Forelimb muscle (tissue), 1 donor: Measurements from ENCODE around the gene CECR2. TPM values are rescaled to one million over a fixed set of nuclear protein-coding genes. Genes with fewer than 3 reads are reported as not detected.

Source experiments
- DNase-seq: peaks from one replicate; pipeline ENCODE4 v3.0.0-alpha.2; 2013; ENCODE audit warnings: low read depth
- polyA plus RNA-seq: library from polyadenylated mRNA; unstranded; fragments of 120-200 nt; gene quantifications from one replicate; pipeline ENCODE4 v1.2.1, GENCODE V29; 2013; ENCODE audit not compliant: insufficient read length

CECR2 gene
- polyA plus RNA-seq, 1 donor, result 23.2 TPM

- DNase-seq, result no peak
These were observed 200.8 kb downstream of the CECR2 start for GRCh38 chr22:17569971-17570511.

DNA sequence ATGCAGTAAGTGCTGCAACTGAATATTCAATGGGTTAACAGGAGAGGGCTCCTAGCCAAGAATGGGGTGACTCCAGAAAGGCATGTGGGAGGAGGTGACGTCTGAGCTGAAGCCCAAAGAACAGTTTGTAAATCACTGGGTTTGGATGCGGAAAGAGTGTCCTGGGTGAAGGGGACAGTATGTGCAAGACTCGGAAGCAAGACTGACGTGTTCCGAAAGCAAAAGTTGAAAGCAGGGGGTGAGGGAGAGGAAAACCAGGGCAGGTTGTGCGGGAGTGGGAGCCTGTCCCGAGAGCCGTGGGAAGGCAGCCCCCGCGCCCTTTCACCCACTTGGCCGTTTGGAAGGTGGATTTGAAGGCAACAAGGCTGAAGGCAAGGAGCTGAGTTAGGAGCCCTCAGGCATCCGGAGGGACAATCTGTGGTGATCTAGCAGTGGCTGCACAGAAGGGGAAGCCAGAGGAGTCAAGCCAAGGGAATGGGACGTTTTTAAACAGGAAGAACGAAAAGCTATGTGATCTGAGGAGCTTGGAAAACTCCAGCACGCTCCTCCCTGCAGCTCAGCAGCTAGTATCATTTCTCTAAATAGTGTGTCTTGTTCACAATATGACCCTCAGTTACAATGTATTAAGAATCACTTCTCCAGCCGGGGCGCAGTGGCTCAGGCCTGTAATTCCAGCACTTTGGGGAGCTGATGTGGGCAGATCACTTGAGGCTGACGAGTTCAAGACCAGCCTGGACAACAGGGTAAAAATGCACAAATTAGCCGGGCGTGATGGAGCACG, 201.8 kb downstream of the CECR2 start:
- peak; percentile 40 for DNase-seq

DNA sequence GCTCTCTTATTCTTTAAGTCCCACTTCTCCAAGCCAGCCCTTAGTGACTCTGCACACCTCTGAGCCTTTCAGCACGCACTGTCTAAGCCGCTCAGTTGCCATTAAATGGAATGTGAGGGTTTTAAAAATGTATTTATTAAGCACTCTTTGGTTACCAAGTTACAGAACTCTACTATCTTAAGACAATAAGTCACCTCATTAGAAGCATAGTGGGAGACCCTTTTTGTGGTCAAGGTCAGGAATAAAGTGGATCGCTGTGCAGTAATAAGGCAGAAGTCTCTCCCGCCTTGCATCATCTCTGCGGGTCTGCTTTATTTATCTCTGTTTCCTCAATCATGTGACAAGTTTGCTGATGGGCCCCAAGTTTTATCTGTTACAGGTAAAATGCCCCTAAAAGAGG, 205.9 kb downstream of the CECR2 start:
- no peak for DNase-seq

DNA sequence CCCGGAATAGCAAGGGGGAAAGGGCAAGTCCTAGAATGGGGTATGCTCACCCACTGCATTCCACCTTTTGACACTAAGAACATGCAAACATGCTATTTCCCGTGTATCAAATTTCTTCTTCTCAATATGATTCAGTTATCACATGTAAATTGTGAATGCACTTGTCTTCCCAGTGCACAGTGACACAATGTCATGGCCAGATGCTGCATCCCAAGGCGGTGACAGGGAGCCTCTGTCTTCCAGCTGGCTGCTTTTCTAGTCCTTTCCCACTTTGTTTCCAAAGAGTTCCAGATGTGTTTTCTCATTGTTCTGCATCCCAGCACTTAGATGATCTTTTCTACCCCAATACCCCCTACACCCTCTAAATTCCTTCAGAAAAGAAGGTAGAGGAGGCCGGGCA, 206.4 kb downstream of the CECR2 start:
- no peak for DNase-seq

GRCh38 chr22:17576470-17576869, 207.2 kb downstream of the CECR2 start:
- no peak for DNase-seq

DNA sequence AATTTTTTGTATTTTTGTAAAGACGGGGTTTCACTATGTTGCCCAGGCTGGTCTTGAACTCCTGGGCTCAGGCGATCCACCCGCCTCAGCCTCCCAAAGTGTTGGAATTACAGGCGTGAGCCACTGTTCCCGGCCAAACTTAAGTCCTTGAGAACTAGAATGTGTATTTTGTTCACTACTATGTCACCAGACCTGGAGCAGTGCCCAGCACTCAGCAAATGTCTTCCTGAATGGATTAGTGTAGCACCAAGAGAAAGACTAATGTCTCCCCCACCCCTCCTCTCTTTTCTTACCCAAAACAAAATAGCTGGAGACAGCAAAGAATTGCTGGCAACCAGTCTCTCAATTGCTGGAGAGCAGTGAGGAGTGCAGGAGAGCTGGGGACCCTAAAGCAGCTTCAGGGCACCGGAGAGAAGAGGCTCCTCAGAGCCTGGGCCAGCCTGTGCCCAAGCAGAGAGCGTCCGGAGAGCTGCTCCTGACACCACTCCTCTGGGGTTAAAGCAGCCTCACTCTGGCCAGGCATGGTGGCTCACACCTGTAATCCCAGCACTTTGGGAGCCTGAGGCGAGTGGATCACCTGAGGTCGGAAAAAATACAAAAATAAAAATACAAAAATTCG, 209.0 kb downstream of the CECR2 start:
- peak; percentile 34 for DNase-seq

- DNase-seq, result no peak
These were observed 210.3 kb downstream of the CECR2 start for GRCh38 chr22:17579535-17579981.

GRCh38 chr22:17580441-17581031, 211.3 kb downstream of the CECR2 start:
- DNase-seq, result no peak

DNA sequence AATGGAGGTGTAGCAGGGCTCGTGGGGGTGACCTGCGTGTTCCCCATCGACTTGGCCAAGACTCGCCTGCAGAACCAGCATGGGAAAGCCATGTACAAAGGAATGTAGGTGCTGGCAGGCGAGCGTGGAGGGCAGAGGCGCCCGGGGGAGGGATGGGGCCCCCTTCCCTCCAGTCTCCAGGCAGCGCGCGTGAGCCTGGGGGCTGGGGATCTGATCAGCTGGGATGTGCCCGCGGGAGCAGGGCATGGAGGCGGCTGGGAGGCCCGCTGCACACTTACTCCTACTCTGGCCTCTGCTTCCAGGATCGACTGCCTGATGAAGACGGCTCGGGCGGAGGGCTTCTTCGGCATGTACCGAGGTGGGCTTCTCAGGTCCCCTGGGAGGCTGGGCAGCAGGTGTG, 211.8 kb downstream of the CECR2 start:
- no peak for DNase-seq

- no peak for DNase-seq
These were observed 212.4 kb downstream of the CECR2 start for GRCh38 chr22:17581631-17582030.

- no peak for DNase-seq
These were observed 213.9 kb downstream of the CECR2 start for GRCh38 chr22:17583151-17583550.

DNA sequence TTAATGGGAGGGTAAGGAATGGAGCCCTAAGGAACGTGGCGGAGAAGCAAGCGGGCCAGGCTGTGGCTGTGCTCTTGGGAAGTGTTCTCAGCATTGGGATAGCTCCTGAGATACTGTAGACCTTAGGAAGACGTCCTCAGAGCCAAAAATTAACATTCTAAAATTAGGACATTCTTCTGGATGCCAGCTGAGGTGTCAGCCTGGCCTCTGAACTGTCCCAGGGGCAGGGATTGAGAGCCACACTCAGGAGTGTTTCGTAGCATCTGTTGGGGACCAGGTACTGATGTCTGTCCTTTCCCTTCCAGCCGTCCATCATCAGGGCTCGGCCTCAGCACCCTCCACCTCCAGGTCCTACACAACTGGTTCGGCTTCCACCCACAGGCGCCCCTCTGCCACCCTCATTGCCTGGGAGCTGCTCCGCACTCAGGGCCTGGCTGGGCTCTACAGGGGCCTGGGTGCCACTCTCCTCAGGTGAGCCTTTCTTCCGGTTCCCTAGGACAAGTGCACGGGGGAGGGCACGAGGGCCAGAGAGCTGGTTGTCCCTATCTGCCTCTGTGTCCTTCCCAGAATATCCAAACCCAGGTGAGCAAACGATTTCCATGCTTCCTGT, 217.7 kb downstream of the CECR2 start:
- DNase-seq, result no peak

GRCh38 chr22:17587629-17588028, 218.4 kb downstream of the CECR2 start:
- no peak for DNase-seq

- no peak for DNase-seq
These were observed 219.3 kb downstream of the CECR2 start for GRCh38 chr22:17588606-17589005.

DNA sequence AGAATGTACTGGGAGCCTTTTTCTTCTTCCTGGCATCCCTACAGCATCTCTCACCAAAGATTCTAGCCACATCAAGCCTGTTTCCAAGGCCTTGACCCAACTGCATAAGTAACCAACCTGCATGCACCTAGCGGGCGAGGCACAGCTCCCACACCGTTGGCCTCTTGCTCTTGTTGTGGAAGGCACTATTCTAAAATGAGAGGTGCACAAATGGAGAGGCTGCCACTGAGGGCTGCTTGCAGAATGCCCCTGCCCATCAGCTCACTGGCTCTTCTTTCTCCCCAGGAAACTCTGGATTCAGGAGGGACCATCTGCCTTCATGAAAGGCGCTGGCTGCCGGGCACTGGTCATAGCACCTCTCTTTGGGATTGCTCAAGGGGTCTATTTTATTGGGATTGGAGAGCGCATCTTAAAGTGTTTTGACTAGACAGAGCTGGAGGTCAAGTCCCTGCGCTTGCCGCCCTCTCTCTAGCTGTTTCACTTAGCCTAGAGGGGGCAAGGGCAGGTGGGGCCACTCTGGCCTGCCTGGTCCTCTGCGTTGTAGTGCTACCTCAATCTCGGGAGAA, 220.6 kb downstream of the CECR2 start:
- no peak for DNase-seq

DNA sequence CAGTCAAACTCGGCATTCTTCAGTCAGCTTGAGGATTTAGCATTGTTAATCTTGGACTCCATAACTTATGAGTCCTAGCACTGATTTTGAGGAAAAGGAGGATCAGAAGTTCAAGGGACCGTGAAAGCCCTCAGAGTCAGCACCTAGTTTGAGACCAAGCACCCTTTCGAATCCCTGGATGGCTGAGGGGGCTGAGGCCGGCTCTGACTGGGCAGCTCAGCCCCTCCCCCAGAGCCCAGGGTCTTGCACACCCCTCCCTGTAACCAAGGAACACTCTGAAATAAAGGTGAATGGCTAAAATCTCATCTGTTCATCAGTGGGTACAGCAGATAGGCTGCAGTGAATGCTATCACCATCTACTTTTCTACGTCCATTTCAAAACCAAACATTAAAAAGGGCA, 221.3 kb downstream of the CECR2 start:
- no peak for DNase-seq

DNA sequence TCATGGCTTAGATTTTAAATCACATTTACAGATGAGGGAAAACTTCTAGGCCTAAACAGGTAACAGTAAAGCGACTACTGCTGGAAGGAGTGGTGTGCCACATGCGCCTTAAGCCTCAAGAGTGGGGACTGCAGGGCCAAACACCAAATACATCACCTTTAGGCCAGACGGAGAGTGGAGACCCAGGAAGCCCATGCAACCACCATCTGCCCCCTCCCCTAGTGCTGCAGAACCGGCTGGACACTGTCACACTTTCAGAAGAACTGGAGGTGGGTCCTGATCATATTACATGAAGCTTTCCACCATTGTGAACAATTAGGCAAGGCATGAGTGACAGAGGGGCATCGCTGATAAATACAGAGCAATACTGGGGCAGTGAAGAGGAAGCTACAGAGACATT, 222.9 kb downstream of the CECR2 start:
- DNase-seq, result no peak

DNA sequence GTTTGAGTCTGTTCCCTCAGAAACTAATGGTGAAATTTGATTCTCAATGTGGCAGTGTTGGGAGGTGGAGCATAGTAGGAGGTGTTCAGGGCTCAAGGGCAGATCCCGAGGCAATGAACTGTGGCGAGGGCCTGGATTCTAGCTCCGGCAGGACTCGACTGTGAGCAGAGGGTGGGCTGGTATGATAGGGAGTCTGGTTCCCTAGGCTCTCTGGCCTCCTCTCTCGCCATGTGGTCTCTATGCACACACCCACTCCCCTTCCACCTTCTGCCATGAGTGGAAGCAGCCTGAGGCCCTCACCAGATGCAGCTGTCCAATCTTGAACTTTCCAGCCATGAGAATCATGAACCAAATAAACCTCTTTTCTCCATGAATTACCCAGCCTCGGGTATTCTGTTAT, 227.0 kb downstream of the CECR2 start:
- no peak for DNase-seq

- no peak for DNase-seq
These were observed 228.0 kb downstream of the CECR2 start for GRCh38 chr22:17597217-17597616.

- no peak for DNase-seq
These were observed 229.1 kb downstream of the CECR2 start for GRCh38 chr22:17598318-17598717.

- no peak for DNase-seq
These were observed 231.8 kb downstream of the CECR2 start for GRCh38 chr22:17601031-17601430.

GRCh38 chr22:17603668-17604067, 234.4 kb downstream of the CECR2 start:
- DNase-seq, result no peak
